NCI-H128 (cell line): ENCODE results near the gene SPIN3.
A peak's percentile ranks its signal among the peaks of the same experiment; 100 is the strongest.
"Not testable (repeated sequence)": the region's sequence is repeated elsewhere in the genome, so short reads cannot be mapped to it uniquely, and the experiment has no call there.

Experiments used
- DNase-seq: peaks from one replicate; lab custom pipeline; 2025; ENCODE audit not compliant: unreplicated experiment; lab: John Stamatoyannopoulos, UW

The SPIN3 gene

DNA sequence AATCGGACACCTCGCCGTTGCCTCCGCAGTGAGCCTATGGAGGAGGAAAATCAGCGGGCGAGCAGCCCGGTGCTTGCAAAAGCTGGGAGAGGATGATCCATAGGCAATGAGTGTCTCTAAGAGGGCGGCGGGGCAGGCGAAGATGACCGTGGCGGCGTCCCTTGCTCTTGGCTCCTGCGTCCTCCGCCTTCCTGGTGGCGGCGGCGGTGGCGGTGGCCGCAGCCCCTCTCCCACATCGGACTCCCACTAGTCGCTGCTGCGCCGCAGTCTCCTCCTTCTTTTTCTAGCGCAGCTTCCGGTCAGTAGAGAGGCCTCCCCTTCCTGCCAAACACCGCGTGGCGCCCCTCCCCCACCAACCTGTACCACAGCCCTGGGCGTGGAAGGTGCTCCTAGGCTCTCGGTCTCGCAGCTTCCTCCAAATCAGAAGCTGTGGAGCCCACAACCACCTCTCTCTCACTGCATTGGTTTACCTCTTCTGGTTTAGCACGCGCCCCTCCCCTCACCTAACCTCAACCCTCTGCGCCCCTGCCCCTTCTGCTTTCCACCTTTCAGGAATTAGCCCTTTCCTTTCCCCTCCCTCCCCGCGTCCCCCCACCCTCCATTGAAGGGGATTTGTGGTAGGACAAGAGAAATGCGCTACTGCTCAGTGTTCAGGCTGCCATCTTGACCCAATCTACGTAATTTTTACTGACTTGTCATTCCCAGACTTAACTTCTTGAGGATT lies at the start of gene SPIN3:
SPIN3 (minus strand) TSS at position 271 of the 724 bp plus-strand sequence. CDS start 594 bp downstream, outside the sequence.
- peak; percentile 36 for DNase-seq

- no peak for DNase-seq
Observed at GRCh38 chrX:57044245-57044644, 48.9 kb upstream of the SPIN3 start.

DNA sequence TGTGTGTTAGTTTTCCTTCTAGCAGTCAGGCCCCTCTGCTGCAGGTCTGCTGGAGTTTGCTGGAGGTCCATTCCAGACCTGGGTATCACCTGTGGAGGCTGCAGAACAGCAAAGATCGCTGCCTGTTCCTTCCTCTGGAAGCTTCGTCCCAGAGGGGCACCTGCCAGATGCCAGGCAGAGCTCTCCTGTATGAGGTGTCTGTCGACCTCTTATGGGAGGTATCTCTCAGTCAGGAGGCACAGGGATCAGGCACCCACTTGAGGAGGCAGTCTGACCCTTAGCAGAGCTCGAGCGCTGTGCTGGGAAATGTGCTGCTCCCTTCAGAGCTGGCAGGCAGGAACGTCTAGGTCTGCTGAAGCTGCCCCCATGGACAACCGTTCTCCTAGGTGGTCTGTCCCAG lies 41.9 kb upstream of the SPIN3 start:
- not testable (repeated sequence) for DNase-seq

GRCh38 chrX:56994375-56995270 lies 718 bp downstream of the SPIN3 start:
- DNase-seq = no peak

DNA sequence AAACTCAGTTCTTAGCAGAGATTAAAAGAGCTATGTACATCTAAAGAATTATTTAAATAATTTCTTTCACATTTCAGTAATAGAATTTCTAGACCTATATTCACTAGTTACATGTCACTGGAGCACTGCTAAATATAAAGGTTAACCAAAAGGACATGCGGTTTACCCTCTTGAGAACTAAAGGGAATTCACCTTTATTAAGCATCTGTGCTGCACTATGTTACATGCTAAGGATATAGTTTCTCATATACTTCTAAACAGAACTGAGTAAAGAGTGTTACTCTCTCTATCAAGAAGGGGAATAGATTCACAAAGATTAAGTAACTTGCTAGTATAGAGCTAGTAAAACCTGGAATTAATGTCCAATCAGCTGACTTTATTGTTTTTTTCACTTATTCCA lies 7.6 kb downstream of the SPIN3 start:
- no peak for DNase-seq

DNA sequence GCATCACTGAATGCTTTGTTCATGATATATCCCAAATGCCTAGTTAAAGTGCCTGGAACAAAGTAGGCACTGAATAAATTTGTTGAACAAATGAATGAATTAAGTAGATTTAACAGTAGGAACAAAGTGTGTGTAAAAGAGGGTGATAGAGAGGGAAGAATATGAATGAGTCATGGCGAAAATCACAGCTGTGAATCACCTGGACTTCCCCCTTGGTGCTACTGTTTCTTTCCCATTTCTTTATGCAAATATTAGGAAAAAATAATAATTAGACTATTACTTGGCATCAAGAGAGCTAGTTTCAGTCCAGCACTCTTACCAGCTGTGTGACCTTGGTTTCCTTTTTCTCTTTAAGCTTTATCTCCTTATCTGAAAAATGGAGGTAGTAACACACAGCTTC lies 9.2 kb downstream of the SPIN3 start:
- no peak for DNase-seq

GRCh38 chrX:56978172-56978571 lies 17.2 kb downstream of the SPIN3 start:
- DNase-seq = no peak

GRCh38 chrX:56975611-56976010 lies 19.7 kb downstream of the SPIN3 start:
- DNase-seq = no peak

DNA sequence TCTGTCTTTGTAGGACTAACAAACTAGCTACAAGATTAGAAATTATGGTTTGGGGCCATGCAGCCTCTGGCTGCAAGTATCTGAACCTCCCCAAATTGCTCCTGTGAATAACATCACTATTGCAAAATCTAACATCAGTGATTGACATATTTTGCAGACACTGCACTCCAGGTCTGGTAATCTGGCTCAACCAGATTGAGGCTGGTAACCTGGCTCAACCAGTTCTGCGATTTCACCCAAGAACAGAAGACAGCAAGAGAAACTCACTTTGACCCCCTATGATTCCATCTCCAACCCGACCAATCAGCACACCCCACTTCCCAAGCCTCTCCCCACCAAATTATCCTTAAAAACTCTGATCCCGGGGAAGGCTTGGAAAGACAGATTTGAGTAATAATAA lies 20.9 kb downstream of the SPIN3 start:
- DNase-seq = no peak

GRCh38 chrX:56969559-56969958 lies 25.8 kb downstream of the SPIN3 start:
- no peak for DNase-seq

DNA sequence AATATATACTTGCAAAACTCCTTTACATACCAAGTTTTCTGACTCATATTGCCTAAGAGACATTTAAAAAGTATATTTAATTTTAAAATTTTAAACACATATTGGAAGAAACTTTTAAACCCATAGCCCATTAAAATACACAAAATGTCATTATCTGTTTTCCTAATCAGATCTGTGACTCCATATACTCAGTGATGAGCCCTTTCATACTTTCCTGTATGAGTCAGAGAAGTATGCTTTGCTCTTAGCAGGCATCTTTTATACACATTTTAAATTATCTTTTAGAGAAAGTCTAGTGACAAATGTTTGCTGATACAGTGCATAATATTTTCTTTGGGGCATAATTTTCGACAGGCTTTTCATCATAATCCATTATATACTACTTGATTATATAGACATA lies 26.4 kb downstream of the SPIN3 start:
- DNase-seq = no peak

DNA sequence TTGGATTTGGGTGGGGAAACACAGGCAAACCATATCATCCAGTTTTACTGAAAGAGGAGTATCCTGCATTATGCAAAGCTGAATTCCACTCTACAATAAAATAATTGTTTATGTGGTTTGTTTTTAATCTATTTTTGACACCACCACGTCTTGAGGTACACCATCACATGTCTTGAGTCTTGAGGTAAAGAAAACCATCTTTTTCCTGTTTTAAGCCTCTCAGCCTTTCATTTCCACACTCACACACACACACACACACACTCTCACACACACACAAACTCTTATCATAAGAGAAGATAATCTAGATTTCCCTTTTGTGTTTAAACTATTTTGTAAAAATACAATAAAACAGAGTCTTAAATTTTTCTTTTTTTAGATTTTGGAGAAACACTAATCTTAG lies 32.0 kb downstream of the SPIN3 start:
- DNase-seq = no peak

GRCh38 chrX:56947699-56948098 lies 47.6 kb downstream of the SPIN3 start:
- no peak for DNase-seq

DNA sequence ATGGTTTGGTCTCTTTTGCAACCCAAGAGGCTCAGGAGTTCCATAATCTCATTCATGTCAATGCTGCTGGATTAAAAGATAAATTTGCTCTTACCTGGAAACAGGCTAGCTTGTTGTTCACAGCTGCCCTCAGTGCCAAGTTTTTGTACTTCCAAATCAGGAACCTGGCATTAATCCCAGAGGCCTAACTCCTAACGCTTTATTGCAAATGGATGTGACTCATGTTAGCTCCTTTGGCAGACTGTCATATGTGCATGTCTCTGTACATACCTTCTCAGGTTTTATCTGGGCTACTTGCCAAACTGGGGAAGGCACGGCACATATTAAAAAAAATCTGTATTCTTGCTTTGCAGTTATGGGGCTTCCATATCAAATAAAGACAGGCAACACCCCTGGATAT lies 49.1 kb downstream of the SPIN3 start:
- DNase-seq = peak; percentile 46

GRCh38 chrX:56945226-56945625 lies 50.1 kb downstream of the SPIN3 start:
- DNase-seq = not testable (repeated sequence)

DNA sequence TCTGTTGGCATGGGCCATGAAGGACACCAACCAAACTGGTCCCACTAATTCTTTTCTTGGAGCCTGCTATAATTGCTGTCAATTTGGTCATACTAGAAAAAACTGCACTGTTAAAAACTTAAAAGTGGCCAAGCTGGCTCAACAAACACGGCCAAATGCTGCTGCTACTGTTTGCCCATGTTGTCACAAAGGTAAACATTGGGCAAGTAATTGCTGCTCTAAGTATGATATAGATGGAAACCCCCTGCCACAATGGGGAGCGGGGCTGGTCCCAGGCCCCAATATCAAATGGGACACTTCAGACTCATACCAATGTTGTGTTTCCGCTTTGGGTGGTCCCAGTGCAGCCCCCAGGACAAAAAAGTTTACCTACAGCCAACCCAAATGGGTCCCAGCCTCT lies 52.1 kb downstream of the SPIN3 start:
- DNase-seq = no peak
